Type B pancreatic cell (in vitro differentiated cells): Measurements from ENCODE around the gene NSDHL. TPM values are rescaled to one million over a fixed set of nuclear protein-coding genes. Genes with fewer than 3 reads are reported as not detected.

Source experiments
- DNase-seq: peaks from one replicate; pipeline ENCODE4 v3.0.0; 2021; ENCODE audit warnings: mixed read lengths; ENCODE audit not compliant: unreplicated experiment; ENCODE audit errors: extremely low spot score
- H3K27ac Mint-ChIP-seq: 2 replicates; pipeline ENCODE4 v1.8.0; 2021; ENCODE audit warnings: mild to moderate bottlenecking, mixed read lengths
- H3K27me3 Mint-ChIP-seq: 2 replicates; pipeline ENCODE4 v1.8.0; 2021; ENCODE audit warnings: mixed read lengths
- H3K36me3 Mint-ChIP-seq: 2 replicates; pipeline ENCODE4 v1.8.0; 2021; ENCODE audit warnings: mixed read lengths
- H3K4me1 Mint-ChIP-seq: one replicate; pipeline ENCODE4 v1.8.0; 2021; ENCODE audit warnings: mixed read lengths; ENCODE audit not compliant: unreplicated experiment
- H3K4me3 Mint-ChIP-seq: 2 replicates; pipeline ENCODE4 v1.8.0; 2021; ENCODE audit warnings: mild to moderate bottlenecking, mixed read lengths
- H3K9me3 Mint-ChIP-seq: 2 replicates; pipeline ENCODE4 v1.8.0; 2021; ENCODE audit warnings: mixed read lengths
- CTCF ChIP-seq: fragments of 200-600 bp; sonication (generic); conservative IDR thresholded peaks from 2 replicates; pipeline ENCODE4 v1.5.0; 2021; ENCODE audit warnings: antibody characterized with exemption, mild to moderate bottlenecking
- total RNA-seq: library from RNA; stranded (reverse); gene quantifications from 2 replicates; pipeline ENCODE4 v1.2.1, GENCODE V29; 2021; ENCODE audit warnings: low replicate concordance

Gene NSDHL
- total RNA-seq, 1 donor from 2014 or later = 27.5 TPM

DNA sequence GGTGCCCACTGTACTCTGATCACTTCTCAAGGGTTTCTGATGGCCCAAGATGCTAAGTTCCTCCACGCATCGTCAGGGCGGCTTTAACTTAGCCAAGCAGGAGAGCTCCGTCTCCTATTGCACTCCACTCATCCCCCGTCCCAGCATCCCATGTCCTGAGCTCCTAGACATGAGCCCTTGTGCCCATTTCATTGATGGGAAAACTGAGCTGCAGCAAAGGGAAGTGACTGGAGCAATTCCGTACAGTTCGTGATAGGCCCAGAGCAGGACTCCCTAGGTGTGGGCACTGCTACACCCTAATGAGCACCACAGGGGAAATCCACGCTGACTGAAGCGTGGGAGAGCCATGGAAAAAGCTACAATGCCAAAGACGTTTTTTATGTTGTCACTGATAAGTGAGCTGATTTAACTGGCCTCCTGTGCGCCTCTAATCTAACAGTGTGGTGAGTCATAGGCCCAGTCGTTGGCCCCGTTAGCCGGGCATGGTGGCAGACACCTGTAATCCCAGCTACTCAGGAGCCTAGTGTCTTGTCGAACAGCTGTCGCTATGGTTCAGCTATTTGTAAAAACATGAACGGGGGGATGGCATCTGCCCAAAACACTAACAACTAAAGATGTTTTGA is 14.9 kb downstream of the NSDHL start:
- H3K27me3 Mint-ChIP-seq = no peaks in the 10 kb centered on the region
- H3K36me3 Mint-ChIP-seq = peaks cover 5% of the 10 kb centered on the region
- no peaks in the 10 kb centered on the region for H3K4me1 Mint-ChIP-seq
- DNase-seq = no peak
- H3K27ac Mint-ChIP-seq = no peak overlapping the region
- no peaks in the 10 kb centered on the region for H3K9me3 Mint-ChIP-seq
- no peak overlapping the region for H3K4me3 Mint-ChIP-seq
- no peak for TF ChIP-seq CTCF

- Mint-ChIP-seq H3K27ac (no peak overlapping the region), H3K9me3 (no peaks in the 10 kb centered on the region), H3K4me1 (no peaks in the 10 kb centered on the region), H3K4me3 (no peak overlapping the region), H3K36me3 (peaks cover 14% of the 10 kb centered on the region), H3K27me3 (no peaks in the 10 kb centered on the region)
- no peak for TF ChIP-seq CTCF
- DNase-seq = no peak
Measured at GRCh38 chrX:152847281-152847680, 16.4 kb downstream of the NSDHL start.

DNA sequence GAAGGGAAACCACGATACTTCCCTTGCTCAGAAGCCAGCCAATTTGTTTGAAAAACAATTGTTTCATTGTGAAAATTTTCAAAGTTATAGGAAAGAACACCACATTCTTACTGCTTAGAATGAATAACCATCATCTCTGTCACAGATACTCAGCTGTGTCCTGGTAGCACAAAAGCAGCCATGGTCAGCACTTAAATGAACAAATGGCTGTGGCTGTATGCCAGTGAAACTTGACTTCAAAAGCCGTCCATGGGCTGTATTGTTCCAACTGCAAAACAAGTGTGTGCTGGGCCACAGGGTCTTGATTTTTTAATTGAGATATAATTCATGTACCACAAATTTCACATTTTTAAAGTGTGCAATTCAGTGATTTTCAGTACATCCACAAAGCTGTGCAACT is 19.6 kb downstream of the NSDHL start:
- TF ChIP-seq CTCF = no peak
- no peaks in the 10 kb centered on the region for H3K4me1 Mint-ChIP-seq
- H3K27me3 Mint-ChIP-seq = no peaks in the 10 kb centered on the region
- H3K27ac Mint-ChIP-seq = no peak overlapping the region
- peaks cover 15% of the 10 kb centered on the region for H3K36me3 Mint-ChIP-seq
- no peak for DNase-seq
- no peaks in the 10 kb centered on the region for H3K9me3 Mint-ChIP-seq
- H3K4me3 Mint-ChIP-seq = no peak overlapping the region

- no peak for TF ChIP-seq CTCF
- H3K36me3 Mint-ChIP-seq = peaks cover 13% of the 10 kb centered on the region
- no peaks in the 10 kb centered on the region for H3K4me1 Mint-ChIP-seq
- no peaks in the 10 kb centered on the region for H3K27me3 Mint-ChIP-seq
- no peak overlapping the region for H3K4me3 Mint-ChIP-seq
- no peak overlapping the region for H3K27ac Mint-ChIP-seq
- no peak for DNase-seq
- no peaks in the 10 kb centered on the region for H3K9me3 Mint-ChIP-seq
Measured at GRCh38 chrX:152853986-152854385, 23.1 kb downstream of the NSDHL start.

DNA sequence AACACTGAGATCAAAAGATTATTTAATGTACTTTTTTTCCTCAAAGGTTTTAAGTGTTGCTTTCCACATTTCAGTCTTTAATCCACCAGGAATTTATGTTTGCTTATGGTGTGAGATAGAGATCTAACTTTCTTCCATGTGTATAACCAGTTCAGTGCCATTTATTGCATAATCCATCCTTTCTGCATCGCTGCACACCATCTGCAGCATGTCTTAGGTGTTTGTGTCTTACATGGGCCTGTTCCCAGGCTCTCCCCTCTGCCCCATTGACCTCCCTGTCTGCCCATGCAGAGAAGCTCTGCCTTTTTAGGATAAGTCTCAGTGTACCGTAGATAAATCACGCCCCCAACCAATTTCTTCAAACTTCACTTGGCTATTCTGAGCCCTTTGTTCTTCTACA is 30.3 kb downstream of the NSDHL start:
- no peaks in the 10 kb centered on the region for H3K27me3 Mint-ChIP-seq
- peaks cover 9% of the 10 kb centered on the region for H3K36me3 Mint-ChIP-seq
- H3K9me3 Mint-ChIP-seq = no peaks in the 10 kb centered on the region
- H3K27ac Mint-ChIP-seq = no peak overlapping the region
- no peak for TF ChIP-seq CTCF
- no peak overlapping the region for H3K4me3 Mint-ChIP-seq
- H3K4me1 Mint-ChIP-seq = no peaks in the 10 kb centered on the region
- no peak for DNase-seq

DNA sequence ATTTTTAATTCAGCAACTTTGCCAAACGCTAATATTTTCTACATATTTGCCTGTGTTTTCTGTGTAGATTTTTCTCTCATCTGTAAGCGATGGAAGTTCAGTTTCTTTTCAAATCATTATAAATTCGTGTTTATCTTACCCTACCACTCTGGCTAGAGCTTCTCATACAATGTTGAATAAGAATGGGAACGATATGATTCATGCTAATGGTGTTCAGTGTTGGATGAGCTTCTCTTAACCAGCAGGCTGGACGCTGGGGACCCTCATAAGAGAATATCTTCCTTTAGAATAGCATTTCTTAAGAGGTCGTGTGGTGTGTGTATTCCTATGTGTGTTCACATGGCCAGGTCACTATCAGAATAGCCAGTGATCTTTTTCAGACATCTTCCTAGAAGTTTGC is 31.0 kb downstream of the NSDHL start:
- no peak for TF ChIP-seq CTCF
- no peaks in the 10 kb centered on the region for H3K9me3 Mint-ChIP-seq
- no peak overlapping the region for H3K4me3 Mint-ChIP-seq
- no peaks in the 10 kb centered on the region for H3K4me1 Mint-ChIP-seq
- no peak for DNase-seq
- H3K27me3 Mint-ChIP-seq = no peaks in the 10 kb centered on the region
- peaks cover 9% of the 10 kb centered on the region for H3K36me3 Mint-ChIP-seq
- H3K27ac Mint-ChIP-seq = no peak overlapping the region
